Skeletal muscle satellite cell (primary cell): ENCODE data around the gene S100A4.

Experiments used
- H3K27me3 ChIP-seq: 2 replicates; pipeline ENCODE4 v1.7.0; 2013; ENCODE audit warnings: low read length; ENCODE audit not compliant: control insufficient read depth, insufficient read depth
- H3K36me3 ChIP-seq: 2 replicates; pipeline ENCODE4 v1.7.0; 2013; ENCODE audit warnings: mild to moderate bottlenecking, control low read depth, low read length; ENCODE audit not compliant: insufficient read depth
- H3K4me1 ChIP-seq: 2 replicates; pipeline ENCODE4 v1.7.0; 2013; ENCODE audit warnings: low read length; ENCODE audit not compliant: control insufficient read depth, insufficient read depth
- H3K4me2 ChIP-seq: 2 replicates; pipeline ENCODE4 v1.7.0; 2013; ENCODE audit warnings: mild to moderate bottlenecking, low read length
- H3K4me3 ChIP-seq: 2 replicates; pipeline ENCODE4 v1.7.0; 2013; ENCODE audit warnings: low read length
- H3K9ac ChIP-seq: 2 replicates; pipeline ENCODE4 v1.7.0; 2013; ENCODE audit warnings: mild to moderate bottlenecking, low read depth, low read length, moderate library complexity
- H3K9me3 ChIP-seq: replicated peaks from 2 replicates; pipeline ENCODE4 v1.7.0; 2013; ENCODE audit warnings: mild to moderate bottlenecking, control low read depth, low read length

S100A4 gene

GRCh38 chr1:153536012-153536670 lies 9.5 kb downstream of the S100A4 start:
- Histone ChIP-seq H3K9me3 (no peaks in the 10 kb centered on the region), H3K27me3 (no peaks in the 10 kb centered on the region), H3K36me3 (peaks cover 15% of the 10 kb centered on the region), H3K4me3 (peak overlapping the region; percentile 82), H3K4me1 (peaks cover 44% of the 10 kb centered on the region), H3K4me2 (peak overlapping the region; percentile 87), H3K9ac (peak overlapping the region; percentile 97)

GRCh38 chr1:153535242-153536011 lies 10.2 kb downstream of the S100A4 start, which contains the start of gene S100A6:
Gene S100A6, minus strand, starts transcription at chr1:153535991. Its CDS starts 652 bp downstream, at chr1:153535339.
- Histone ChIP-seq H3K4me1 (peaks cover 37% of the 10 kb centered on the region), H3K4me2 (peak within 1 kb of the TSS; percentile 87), H3K27me3 (no peaks in the 10 kb centered on the region), H3K36me3 (peaks cover 15% of the 10 kb centered on the region), H3K4me3 (peak within 1 kb of the TSS; percentile 82), H3K9ac (peak within 1 kb of the TSS; percentile 97), H3K9me3 (no peaks in the 10 kb centered on the region)

GRCh38 chr1:153534925-153535241 lies 10.7 kb downstream of the S100A4 start:
- Histone ChIP-seq H3K4me1 (peaks cover 32% of the 10 kb centered on the region), H3K4me3 (peak overlapping the region; percentile 82), H3K9ac (peak overlapping the region; percentile 97), H3K27me3 (no peaks in the 10 kb centered on the region), H3K9me3 (no peaks in the 10 kb centered on the region), H3K4me2 (peak overlapping the region; percentile 87), H3K36me3 (peaks cover 15% of the 10 kb centered on the region)

- peak overlapping the region; percentile 87 for H3K4me2 ChIP-seq
- no peaks in the 10 kb centered on the region for H3K27me3 ChIP-seq
- H3K4me3 ChIP-seq, result peak overlapping the region; percentile 82
- H3K9me3 ChIP-seq, result no peaks in the 10 kb centered on the region
- H3K9ac ChIP-seq, result peak overlapping the region; percentile 97
- peaks cover 32% of the 10 kb centered on the region for H3K4me1 ChIP-seq
- H3K36me3 ChIP-seq, result peaks cover 15% of the 10 kb centered on the region
These were observed 11.2 kb downstream of the S100A4 start for GRCh38 chr1:153534226-153534924.

- Histone ChIP-seq H3K36me3 (peaks cover 15% of the 10 kb centered on the region), H3K4me3 (peak overlapping the region; percentile 82), H3K4me1 (peaks cover 32% of the 10 kb centered on the region), H3K9ac (peak overlapping the region; percentile 97), H3K27me3 (no peaks in the 10 kb centered on the region), H3K9me3 (no peaks in the 10 kb centered on the region), H3K4me2 (peak overlapping the region; percentile 87)
These were observed 11.9 kb downstream of the S100A4 start for GRCh38 chr1:153533689-153534201.

GRCh38 chr1:153532769-153533599 lies 12.6 kb downstream of the S100A4 start:
- Histone ChIP-seq H3K36me3 (peaks cover 15% of the 10 kb centered on the region), H3K4me1 (peaks cover 32% of the 10 kb centered on the region), H3K4me2 (peak overlapping the region; percentile 87), H3K27me3 (no peaks in the 10 kb centered on the region), H3K9ac (peak overlapping the region; percentile 97), H3K4me3 (peak overlapping the region; percentile 82), H3K9me3 (no peaks in the 10 kb centered on the region)

- Histone ChIP-seq H3K4me1 (peaks cover 32% of the 10 kb centered on the region), H3K4me2 (peak overlapping the region; percentile 87), H3K9me3 (no peaks in the 10 kb centered on the region), H3K4me3 (no peak overlapping the region), H3K27me3 (no peaks in the 10 kb centered on the region), H3K9ac (no peak overlapping the region), H3K36me3 (peaks cover 15% of the 10 kb centered on the region)
These were observed 13.4 kb downstream of the S100A4 start for GRCh38 chr1:153532181-153532580.

GRCh38 chr1:153531638-153532037 lies 14.0 kb downstream of the S100A4 start:
- Histone ChIP-seq H3K4me1 (peaks cover 30% of the 10 kb centered on the region), H3K36me3 (peaks cover 15% of the 10 kb centered on the region), H3K4me2 (no peak overlapping the region), H3K27me3 (no peaks in the 10 kb centered on the region), H3K9ac (no peak overlapping the region), H3K4me3 (no peak overlapping the region), H3K9me3 (no peaks in the 10 kb centered on the region)

GRCh38 chr1:153527683-153528040 lies 17.9 kb downstream of the S100A4 start:
- no peak overlapping the region for H3K4me2 ChIP-seq
- H3K9me3 ChIP-seq, result no peaks in the 10 kb centered on the region
- no peak overlapping the region for H3K9ac ChIP-seq
- H3K4me1 ChIP-seq, result peaks cover 15% of the 10 kb centered on the region
- no peaks in the 10 kb centered on the region for H3K36me3 ChIP-seq
- no peaks in the 10 kb centered on the region for H3K27me3 ChIP-seq
- no peak overlapping the region for H3K4me3 ChIP-seq

- Histone ChIP-seq H3K9ac (no peak overlapping the region), H3K4me2 (no peak overlapping the region), H3K27me3 (no peaks in the 10 kb centered on the region), H3K9me3 (no peaks in the 10 kb centered on the region), H3K4me1 (peaks cover 10% of the 10 kb centered on the region), H3K4me3 (no peak overlapping the region), H3K36me3 (no peaks in the 10 kb centered on the region)
These were observed 18.5 kb downstream of the S100A4 start for GRCh38 chr1:153527023-153527682.
